Mammary epithelial cell (primary cell): ENCODE measurements around the gene ETV7.

ENCODE experiments used
- CTCF ChIP-seq, 2 donors: IDR thresholded peaks in 1 of 2; conservative IDR thresholded peaks in 1 of 2; 2 replicates each; pipeline ENCODE4 v1.5.1; 2011 to 2012; ENCODE audit warnings: inconsistent platforms in 2 of 2, low read length in 2 of 2, mild to moderate bottlenecking in 2 of 2, control low read depth in 1 of 2, low read depth in 1 of 2; ENCODE audit not compliant: insufficient read depth in 1 of 2; ENCODE audit errors: extremely low read depth in 1 of 2
- EZH2 ChIP-seq: IDR thresholded peaks from 2 replicates; pipeline ENCODE4 v1.6.1; 2012; ENCODE audit warnings: low read length, inconsistent platforms, borderline replicate concordance

GRCh38 chr6:36331381-36331780 lies 56.1 kb downstream of the ETV7 start:
- no peak for TF ChIP-seq CTCF (conservative IDR thresholded peaks at IDR 0.05 in 1 of 2, IDR thresholded peaks at IDR 0.05 in 1 of 2; ENCODE audit: extremely low read depth in 1 of 2, insufficient read depth in 1 of 2, low read depth in 1 of 2, low read length in 2 of 2)
- TF ChIP-seq EZH2 = no peak
